GM19372 (cell line): ENCODE results near the gene NIFK.

Source experiments
- ATAC-seq: cut with Tn5 transposase; IDR thresholded peaks from one replicate; pipeline ENCODE4 v1.9.1; 2021; ENCODE audit warnings: mild to moderate bottlenecking, low read depth, moderate library complexity; ENCODE audit not compliant: unreplicated experiment

NIFK gene

DNA sequence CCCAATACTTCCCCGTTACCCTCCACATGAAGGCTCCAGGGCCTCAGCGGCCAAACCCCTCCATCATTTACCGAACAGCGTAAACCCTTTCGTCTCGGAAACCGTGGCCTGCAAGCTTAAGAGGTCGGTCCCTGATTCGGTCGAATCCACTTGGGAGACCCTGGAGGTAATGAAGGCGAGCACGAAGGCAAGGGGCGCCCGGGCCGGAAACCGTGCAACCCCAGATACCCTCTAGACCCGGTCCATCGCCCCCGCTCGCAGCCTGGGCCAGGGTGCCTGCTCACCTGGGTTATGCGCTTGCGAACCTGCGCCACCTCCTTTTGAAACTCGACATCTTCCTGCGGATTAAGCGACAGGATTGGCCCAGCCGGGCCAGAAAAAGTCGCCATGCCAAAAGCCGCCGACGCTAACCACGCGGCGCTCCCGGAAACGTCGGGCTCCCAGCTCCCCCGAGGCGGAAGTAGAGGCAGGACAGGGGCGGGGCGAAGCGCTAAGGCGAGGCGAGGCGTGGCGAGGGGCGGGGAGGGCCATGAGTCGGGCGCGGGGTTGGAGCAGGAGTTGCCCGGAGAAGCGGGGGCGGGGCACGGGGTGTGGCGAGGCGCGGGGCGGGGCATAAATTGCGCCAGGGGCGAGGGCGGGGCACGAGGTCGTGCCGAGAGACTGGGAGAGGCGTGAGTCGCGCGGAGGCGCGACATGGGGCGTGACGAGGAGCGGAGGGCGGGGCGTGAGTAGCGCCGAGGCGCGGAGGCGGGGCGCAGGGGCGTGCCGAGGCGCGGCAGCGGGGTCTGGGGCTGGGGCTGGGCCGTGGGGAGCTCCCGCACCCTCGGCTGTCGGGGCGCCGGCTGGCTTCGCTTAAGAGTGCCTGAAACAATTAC lies at the start of gene NIFK:
Gene NIFK, minus strand, starts transcription at position 414 of the 875 bp plus-strand sequence. Its CDS starts 25 bp downstream, at position 389.
- peak; percentile 92 for ATAC-seq

DNA sequence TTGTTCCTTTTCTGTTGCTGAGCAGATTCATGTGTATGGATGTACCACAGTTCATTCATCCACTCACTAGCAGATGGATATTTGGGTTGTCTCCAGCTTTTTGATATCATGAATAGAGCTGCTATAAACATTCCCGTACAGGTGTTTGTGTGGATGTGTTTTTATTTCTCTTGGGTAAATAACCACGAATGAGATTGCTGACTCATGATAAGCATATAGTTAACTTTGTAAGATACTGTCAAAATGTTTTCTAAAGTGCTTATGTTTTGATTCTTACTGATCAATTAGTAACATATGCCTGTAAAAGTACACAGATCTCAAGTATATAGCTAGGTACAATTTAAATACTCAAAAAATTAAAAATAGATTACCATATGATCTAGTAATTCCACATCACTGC lies 46.5 kb upstream of the NIFK start:
- ATAC-seq: no peak

DNA sequence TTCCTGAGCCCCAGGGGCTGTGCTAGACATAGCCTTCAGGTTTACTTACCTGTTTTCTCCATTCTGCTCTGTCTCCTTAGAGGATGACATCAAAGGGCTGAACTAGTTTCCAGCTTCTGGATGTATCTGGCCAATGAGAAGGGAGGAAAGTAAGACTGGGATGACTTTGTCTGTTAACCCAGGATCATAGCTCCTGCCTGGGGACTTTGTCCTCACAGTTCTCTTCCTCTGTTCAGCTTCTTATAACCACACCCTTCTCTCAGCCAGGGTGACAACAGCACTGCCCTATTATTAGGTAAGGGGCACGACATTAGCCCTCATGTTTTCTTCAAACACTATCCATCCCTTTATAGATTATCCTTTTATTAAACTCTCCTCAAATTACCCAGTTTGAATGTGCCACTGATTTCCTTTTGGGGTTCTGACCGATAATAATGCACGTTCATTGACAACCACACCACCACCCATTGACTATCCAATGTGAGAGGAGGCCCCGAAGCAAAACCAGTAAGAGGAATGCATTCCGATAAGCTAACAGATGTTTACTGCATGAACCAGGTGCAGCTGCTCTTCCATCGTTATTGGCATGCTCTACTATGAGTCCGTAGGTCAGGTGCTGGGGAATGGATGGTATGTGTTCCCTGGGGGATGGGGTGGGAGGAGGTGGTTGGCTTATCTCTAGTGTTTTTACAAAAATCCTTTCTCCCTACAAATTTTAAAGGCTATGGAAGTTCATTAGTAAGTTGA lies 42.2 kb upstream of the NIFK start:
- ATAC-seq: no peak

DNA sequence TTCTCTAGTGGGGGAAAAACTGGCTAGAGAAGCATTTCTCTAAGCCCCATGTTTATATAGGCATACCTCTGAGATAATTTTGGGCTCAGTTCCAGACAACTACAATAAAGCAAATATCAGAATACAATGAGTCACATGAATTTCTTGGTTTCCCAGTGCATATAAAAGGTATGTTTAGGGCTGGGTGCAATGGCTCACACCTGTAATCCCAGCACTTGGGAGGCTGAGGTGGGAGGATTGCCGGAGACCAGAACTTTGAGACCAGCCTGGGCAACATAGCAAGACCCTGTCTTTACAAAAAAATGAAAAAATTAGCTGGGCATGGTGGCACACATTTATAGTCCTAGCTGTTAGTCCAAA lies 41.0 kb upstream of the NIFK start:
- no peak for ATAC-seq

DNA sequence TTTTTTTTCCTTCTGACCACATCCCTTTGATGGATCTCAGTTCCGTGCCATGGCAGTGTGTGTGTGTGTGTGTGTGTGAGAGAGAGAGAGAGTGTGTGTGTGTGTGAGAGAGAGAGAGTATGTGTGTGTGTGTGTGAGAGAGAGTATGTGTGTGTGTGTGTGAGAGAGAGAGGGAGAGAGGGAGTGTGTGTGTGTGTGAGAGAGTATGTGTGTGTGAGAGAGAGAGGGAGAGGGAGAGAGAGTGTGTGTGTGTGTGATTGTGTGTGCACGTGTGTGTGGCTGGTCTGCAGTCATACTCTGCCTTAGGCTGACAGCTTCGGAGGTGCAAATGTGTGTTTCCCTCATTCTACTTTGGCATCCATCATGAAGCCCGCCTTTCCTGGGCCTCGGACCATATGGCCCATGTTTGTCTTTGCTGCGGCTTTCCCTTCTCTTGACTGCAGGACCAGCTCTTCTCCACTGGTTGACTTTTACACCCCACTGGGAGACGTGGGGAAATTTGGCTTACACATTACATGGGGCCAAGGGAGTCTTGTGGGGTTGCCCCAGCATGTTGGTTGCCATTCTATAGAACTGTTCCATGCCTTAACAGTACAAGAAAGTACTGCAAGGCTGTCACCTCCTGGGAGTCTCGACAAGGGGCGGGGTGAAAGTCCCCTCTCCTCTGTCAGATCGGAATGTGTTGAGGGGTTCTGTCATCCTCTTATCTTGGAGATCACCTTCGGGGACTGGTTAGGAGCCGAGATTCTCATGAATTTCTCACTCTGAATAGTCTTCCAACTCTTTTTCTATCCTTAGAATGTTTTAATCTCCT lies 40.4 kb upstream of the NIFK start:
- no peak for ATAC-seq

DNA sequence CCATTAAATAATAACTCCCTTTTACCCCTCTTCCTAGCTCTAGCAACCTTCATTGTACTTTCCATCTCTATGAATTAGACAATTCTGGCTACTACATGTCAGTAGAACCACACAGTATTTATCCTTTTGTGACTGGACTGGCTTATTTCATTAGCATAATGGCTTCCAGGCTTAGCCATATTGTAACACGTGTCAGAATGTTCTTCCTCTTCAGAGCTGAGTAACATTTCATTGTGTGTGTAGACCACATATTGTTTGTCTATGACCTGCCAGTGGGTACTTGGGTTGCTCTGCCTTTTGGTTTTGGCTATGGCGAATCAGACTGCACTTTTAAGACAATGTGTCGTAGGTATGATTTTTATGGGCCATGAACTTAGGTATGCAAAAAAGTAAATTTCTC lies 39.7 kb upstream of the NIFK start:
- ATAC-seq: no peak

DNA sequence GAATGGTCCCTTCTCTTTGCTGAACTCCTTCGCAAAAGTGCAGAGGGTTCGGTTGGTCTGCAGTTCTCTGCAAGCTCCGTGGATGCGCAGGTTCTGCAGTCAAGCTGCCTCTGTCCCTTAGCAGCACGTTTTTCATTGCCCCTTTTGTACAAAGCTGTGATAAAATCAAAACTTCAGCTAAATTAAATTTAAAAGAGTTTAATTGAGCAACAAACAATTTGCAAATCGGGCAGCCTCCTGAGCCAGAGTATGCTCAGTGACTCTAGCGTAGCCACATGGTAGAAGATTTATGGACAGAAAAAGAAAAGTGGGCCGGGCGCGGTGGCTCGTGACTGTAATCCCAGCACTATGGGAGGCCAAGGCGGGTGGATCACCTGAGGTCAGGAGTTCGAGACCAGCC lies 37.6 kb upstream of the NIFK start:
- ATAC-seq: no peak

DNA sequence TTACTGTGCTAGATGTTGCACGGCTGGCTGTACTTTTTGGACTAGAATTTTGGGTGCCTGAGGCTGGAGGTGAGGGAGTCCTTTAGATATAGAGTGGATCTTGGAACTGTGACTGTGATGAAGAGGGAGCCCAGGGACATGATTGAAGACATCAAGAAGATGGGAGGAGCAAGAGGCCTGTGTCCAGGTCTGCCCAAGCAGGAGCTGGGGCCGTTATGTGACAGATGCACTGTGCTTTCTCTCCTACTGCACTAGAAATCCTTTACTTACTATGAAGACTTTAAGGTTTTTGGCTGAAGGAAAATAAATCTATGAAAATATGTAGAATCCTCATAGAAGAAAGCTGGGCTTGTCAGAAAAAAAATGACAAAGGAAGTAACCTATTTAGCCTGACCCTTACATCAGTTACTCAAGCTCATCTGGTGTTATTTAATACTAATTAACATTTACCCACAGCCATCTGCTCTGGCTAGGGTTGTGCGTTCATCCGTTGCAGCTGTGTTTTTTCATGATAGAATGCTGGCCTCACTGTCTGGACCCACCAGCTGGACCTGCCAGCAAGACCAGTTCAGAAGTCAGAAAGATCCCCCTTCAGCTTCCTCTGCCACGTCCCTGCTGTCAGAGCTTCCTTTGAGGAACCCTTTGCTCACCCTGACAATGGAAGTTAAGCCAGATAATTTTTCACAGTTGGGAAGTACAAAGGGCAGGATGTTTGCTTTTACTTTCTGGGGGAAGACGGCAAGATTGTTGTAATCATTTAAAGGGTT lies 35.5 kb upstream of the NIFK start:
- no peak for ATAC-seq

DNA sequence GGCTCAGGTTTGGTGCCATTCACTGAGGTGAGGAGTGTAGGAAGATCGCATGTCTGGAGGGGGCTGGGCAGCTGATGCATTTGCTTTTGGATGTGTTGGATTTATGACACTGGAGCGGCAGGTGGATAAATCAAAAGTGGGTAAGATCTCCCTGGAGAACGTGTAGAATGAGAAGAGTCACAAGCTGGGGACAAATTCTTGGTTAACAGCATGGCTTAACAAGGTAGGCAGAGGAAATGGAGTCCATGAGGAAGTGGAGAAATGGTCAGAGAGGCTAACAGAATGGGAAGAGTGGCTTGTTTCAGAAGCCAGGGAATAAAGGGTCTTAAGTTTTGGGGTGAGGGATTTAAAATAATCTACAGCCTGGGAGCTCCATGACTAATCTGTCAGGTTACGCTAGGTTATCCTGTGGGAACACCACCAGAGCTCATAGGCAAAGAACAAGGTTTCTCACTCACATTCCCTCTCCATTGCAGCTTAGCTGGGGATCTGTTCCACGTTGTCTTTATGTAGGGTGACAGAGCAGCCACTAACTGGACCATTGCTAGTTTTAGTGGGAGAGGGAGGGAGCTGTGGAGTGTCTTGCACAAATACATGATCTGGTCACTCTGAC lies 31.6 kb upstream of the NIFK start:
- ATAC-seq: no peak

DNA sequence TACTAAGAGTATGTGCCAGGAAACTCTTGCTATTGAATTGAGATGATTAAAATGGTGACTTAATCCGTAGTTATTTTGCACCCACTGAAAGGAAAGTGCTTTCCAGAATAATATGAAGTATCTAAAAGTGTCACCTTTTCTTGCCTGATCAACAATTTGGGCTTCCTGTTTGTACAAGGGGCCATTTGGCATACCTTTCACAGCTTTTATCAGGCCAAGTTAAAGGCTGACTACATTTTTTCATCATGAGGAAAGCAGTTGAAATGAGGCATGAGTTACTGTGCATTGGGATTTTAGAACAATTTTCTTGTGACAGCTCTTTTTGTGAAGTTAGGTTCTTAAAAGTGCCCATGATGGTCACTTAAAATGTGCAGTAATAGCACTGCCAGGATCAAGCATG lies 29.9 kb upstream of the NIFK start:
- no peak for ATAC-seq

DNA sequence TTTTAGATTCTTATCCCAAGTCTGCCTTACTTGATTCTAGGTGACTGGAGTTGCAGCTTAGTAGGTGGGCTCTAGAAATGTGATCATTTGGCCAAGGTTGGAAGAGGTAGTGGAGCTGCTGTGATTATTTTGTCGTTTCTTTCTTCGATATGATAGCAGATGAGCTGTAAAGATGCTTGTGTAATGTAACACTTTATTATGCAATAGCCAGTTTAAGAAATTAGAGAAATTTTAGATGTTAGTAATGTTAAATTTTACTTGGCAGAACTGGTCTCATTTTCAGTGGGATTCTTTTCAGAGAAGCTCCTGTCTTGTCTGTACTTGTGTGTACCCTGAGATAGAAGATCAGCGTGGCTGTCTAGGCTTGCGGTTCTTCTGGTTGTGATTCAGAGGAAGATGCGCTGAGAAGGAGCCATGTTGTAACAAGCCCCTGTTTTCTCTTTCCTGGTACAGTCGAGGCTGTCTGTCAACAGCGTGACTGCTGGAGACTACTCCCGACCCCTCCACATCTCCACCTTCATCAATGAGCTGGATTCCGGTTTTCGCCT lies 28.1 kb upstream of the NIFK start:
- no peak for ATAC-seq

DNA sequence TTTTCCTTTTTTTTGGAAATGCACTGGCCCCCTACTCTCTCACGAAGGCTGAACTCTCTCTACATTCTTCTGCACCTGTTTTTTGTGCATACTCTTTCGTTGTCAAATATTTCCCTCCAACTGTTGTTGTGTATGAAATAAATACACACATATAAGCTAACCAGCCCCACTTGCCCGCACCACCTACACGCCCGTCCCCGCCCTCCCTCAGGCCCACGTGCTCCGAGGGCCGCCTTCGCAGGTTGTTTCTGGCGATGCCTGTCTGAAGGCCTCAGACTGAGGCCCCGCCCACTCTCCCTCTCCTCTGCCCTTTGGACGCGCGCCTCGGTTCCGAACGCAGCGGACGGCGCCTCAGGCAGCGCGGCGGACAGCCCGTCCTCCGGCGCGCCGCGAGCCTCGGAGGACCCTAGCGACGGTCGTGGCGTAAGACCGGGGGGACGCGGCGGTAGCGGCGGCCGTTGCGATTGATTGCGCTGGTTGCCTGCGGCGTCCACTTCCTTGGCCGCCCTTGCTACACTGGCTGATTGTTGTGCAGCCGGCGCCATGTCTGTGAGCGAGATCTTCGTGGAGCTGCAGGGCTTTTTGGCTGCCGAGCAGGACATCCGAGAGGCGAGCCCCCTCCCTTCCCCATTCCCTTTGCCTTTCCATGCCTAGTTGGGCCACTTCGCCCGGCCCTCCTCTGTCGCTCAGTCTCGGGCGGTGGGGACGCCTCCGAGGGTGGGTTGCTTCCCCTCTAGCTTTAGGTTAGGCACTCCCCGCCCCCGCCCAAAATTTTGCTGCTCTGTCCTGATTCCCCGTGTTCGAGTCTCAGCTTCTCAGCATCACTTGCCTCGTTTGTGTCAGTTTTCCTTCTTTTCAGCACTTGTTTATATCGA lies 18.8 kb upstream of the NIFK start, which contains the start of gene TSN:
Gene TSN, plus strand, starts transcription at position 415 of the 875 bp plus-strand sequence. Its CDS starts 129 bp downstream, at position 544.
- peak; percentile 99 for ATAC-seq

DNA sequence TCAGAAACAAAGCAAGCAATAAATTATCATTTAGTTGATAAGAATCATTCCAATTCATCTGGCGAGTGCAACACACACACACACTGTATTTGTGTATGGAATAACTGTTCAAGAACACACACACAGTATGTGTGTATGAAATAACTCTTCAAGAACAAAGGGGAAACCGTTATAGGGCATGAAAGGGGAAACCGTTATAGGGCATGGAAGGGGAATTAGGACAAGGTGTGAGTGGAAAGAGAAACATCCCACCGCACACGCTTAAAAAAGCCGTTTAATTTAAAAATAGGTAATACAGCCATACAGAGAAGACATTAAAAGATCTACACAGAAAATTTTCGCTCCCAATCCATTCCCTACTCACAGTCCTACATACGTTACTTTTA lies 18.2 kb upstream of the NIFK start:
- ATAC-seq: no peak

DNA sequence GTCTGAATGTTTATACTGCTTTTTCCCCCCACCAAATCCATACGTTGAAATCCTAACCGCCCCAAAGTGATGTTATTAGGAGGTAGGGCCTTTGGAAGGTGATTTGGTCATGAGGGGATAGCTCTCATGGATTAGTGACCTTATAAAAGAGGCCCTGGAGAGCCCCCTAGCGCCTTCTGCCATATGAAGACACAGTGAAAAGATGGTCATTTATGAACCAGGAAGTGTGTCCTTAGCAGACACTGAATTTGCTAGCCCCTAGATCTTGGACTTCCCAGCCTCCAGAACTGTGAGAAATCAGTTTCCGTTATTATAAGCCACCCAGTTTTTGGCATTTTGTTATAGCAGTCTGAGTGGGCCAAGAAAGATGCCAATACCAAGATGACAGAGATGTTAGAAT lies 11.5 kb upstream of the NIFK start:
- no peak for ATAC-seq

DNA sequence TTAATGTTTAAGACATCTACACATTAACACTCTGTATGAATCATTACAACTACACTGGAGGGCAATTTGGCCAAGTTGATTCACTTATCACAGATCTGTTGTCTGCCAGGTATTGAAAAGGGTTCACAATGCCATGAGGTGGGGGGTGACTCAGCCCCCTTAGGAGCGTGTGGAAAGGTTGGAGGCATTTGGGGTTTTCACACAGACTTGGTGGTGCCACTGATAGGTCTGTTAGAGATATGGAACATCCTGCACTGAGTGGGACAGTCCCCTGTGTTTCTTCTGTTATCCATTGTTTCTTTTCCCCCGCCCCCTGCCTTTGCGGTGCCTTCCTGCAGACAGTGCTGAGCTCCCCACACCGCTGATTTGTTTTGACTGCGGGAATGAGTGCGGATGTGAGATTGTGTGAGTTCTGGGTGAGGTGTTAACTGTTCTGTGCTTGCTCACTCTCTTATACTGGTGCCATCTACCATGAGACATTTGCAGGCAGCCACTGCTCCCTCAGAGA lies 9.4 kb upstream of the NIFK start:
- no peak for ATAC-seq

DNA sequence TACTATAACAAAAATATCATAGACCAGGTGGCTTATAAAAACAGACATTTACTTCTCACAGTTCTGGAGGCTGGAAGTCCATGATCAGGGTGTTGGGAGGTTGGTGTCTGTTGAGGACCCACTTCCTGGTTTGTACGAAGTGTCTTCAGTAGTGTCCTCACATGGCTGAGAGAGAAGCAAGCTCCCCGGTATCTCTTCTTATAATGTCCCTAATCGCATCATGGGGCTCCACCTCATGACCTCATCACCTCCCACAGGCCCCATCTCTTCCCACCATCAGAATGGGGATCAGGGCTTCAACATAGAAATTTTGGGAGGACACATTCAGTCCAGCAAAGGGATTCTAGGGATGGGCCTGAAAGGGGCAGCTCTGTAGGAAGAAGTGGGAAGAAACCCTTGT lies 4.8 kb upstream of the NIFK start:
- no peak for ATAC-seq

DNA sequence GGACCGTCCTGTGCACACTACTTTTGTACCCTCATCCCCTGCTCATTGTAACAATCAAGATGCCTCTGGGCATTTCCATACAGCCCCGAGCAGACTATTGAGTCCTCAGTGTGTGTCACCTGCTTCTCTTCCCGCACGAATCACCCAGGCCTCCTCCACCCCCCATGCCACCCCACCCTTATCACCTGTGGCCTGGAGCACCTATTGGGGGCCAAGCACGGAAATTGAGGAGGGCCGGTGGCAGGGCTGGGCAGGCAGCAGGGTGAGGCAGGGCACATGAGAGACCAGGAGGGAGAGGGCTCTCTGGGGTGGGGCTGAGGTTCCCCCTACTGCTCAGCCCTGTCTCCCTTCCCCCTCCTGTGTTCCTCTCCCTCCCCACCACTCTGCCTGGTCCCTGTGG lies 4.3 kb upstream of the NIFK start:
- ATAC-seq: no peak

DNA sequence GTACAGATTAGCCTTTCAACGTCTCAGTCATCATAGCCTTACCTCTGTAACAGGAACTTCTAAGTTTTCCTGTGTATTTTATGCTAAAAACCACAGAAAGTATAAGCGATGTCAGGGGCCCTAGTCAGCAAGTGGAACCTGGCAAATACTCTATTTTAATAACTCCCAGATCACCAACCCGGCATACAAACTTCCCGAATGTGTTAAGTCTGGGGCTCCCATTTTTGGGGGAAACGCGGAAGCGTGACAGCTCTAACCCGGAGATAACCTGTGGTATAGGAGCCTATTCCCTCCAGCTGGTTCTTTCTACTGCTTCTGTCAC lies 574 bp downstream of the NIFK start:
- no peak for ATAC-seq
